Liver (tissue), 9 donors: ENCODE data around the gene TPBGL. TPM values are rescaled to one million over a fixed set of nuclear protein-coding genes. Genes with fewer than 3 reads are reported as not detected.

Experiments used
- DNase-seq: peaks from one replicate; pipeline ENCODE4 v3.0.0-alpha.2; 2017; ENCODE audit warnings: low spot score
- H3K27ac ChIP-seq, 2 donors: one replicate each; pipeline ENCODE4 v1.7.0; 2013; ENCODE audit warnings: inconsistent platforms in 2 of 2, low read length in 2 of 2, control low read depth in 1 of 2, low read depth in 1 of 2, mild to moderate bottlenecking in 1 of 2
- H3K27me3 ChIP-seq, 4 donors: one replicate each; pipeline versions ENCODE4 v1.6.1 to v1.7.0; 2013; ENCODE audit warnings: low read length in 3 of 4, inconsistent platforms in 1 of 4, mild to moderate bottlenecking in 1 of 4, moderate library complexity in 1 of 4; ENCODE audit not compliant: control insufficient read depth in 4 of 4, insufficient read depth in 4 of 4
- H3K36me3 ChIP-seq, 4 donors: one replicate each; pipeline versions ENCODE4 v1.6.1 to v1.7.0; 2013; ENCODE audit warnings: low read length in 3 of 4, mild to moderate bottlenecking in 3 of 4, low read depth in 1 of 4, moderate library complexity in 1 of 4; ENCODE audit not compliant: control insufficient read depth in 4 of 4, insufficient read depth in 3 of 4
- H3K4me1 ChIP-seq, 4 donors: one replicate each; pipeline versions ENCODE4 v1.6.1 to v1.7.0; 2013; ENCODE audit warnings: low read length in 3 of 4, mild to moderate bottlenecking in 3 of 4, moderate library complexity in 1 of 4; ENCODE audit not compliant: control insufficient read depth in 4 of 4, insufficient read depth in 4 of 4
- H3K4me3 ChIP-seq, 3 donors: one replicate each; pipeline versions ENCODE4 v1.6.1 to v1.7.0; 2013; ENCODE audit warnings: low read length in 3 of 3, control low read depth in 1 of 3, low read depth in 1 of 3, mild to moderate bottlenecking in 1 of 3
- H3K9ac ChIP-seq, 2 donors: one replicate each; pipeline ENCODE4 v1.7.0; 2013; ENCODE audit warnings: low read length in 2 of 2, mild to moderate bottlenecking in 2 of 2, moderate library complexity in 2 of 2, control low read depth in 1 of 2, low read depth in 1 of 2
- H3K9me3 ChIP-seq, 4 donors: one replicate each; pipeline versions ENCODE4 v1.6.1 to v1.7.0; 2013; ENCODE audit warnings: low read length in 3 of 4; ENCODE audit not compliant: control insufficient read depth in 4 of 4
- CTCF ChIP-seq: fragments of 150-350 bp; IDR thresholded peaks from 2 replicates; pipeline ENCODE4 v1.5.1; 2017; ENCODE audit warnings: improper control_type of control experiment, low read depth, low read length; ENCODE audit not compliant: missing input control
- EGR1 ChIP-seq, 2 donors: IDR thresholded peaks; 2 replicates each; pipeline ENCODE4 v1.6.1; 2016 to 2018; ENCODE audit warnings: antibody characterized with exemption in 2 of 2, low read depth in 2 of 2
- FOXA1 ChIP-seq: IDR thresholded peaks from 2 replicates; pipeline ENCODE4 v1.6.1; 2016; ENCODE audit warnings: antibody characterized with exemption
- FOXA2 ChIP-seq: IDR thresholded peaks from 2 replicates; pipeline ENCODE4 v1.6.1; 2016; ENCODE audit warnings: antibody characterized with exemption
- HNF4A ChIP-seq, 2 donors: conservative IDR thresholded peaks; 2 replicates each; pipeline ENCODE4 v1.6.1; 2016; ENCODE audit warnings: antibody characterized with exemption in 2 of 2, mild to moderate bottlenecking in 2 of 2
- JUND ChIP-seq, 2 donors: IDR thresholded peaks; 2 replicates each; pipeline ENCODE4 v1.6.1; 2016; ENCODE audit warnings: antibody characterized with exemption in 2 of 2
- RAD21 ChIP-seq, 2 donors: IDR thresholded peaks; 2 replicates each; pipeline ENCODE4 v1.6.1; 2016; ENCODE audit warnings: antibody characterized with exemption in 2 of 2, mild to moderate bottlenecking in 2 of 2
- REST ChIP-seq: IDR thresholded peaks from 2 replicates; pipeline ENCODE4 v1.6.1; 2016; ENCODE audit warnings: antibody characterized with exemption, mild to moderate bottlenecking
- RXRA ChIP-seq, 2 donors: IDR thresholded peaks; 2 replicates each; pipeline ENCODE4 v1.6.1; 2017 to 2018; ENCODE audit warnings: antibody characterized with exemption in 2 of 2, mild to moderate bottlenecking in 1 of 2
- TAF1 ChIP-seq: conservative IDR thresholded peaks from 2 replicates; pipeline ENCODE4 v1.6.1; 2016; ENCODE audit warnings: antibody characterized with exemption, mild to moderate bottlenecking
- ZBTB33 ChIP-seq: IDR thresholded peaks from 2 replicates; pipeline ENCODE4 v1.6.1; 2016; ENCODE audit warnings: antibody characterized with exemption
- WGBS: extraction: QIAGEN DNeasy Blood & Tissue Kit; methylation state at CpG from one replicate; pipeline ENCODE4 v1.1.7; 2013; 5-methylcytosine and 5-hydroxymethylcytosine counted together
- polyA plus RNA-seq, 2 donors: library from polyadenylated mRNA; stranded (reverse) in 1 of 2; unstranded in 1 of 2; fragments of 200-250 nt in 1 of 2; fragments of >200 nt in 1 of 2; fragmentation: Nextera tagmentation in 1 of 2; extraction: Ambion mirVana in 1 of 2; gene quantifications; one replicate each; pipeline versions ENCODE4 v1.2.1 to v1.2.3, GENCODE V29; 2013 to 2015
- total RNA-seq, 2 donors: library from RNA; depleted of rRNA; stranded (reverse); fragments of >200 nt; gene quantifications; one replicate each; pipeline ENCODE4 v1.2.3, GENCODE V29; 2014
- TF ChIP-seq, protein P1 (sequence below): IDR thresholded peaks from 2 replicates; pipeline ENCODE4 v1.6.1; 2016; ENCODE audit warnings: antibody characterized with exemption
- donor health status: healthy.
- donor health status: healthy.
- donor health status: healthy.
- donor health status: healthy.
- donor health status: healthy.

Gene TPBGL
- total and polyA plus RNA-seq, 4 donors: 0.05 TPM; not detected in 3

DNA sequence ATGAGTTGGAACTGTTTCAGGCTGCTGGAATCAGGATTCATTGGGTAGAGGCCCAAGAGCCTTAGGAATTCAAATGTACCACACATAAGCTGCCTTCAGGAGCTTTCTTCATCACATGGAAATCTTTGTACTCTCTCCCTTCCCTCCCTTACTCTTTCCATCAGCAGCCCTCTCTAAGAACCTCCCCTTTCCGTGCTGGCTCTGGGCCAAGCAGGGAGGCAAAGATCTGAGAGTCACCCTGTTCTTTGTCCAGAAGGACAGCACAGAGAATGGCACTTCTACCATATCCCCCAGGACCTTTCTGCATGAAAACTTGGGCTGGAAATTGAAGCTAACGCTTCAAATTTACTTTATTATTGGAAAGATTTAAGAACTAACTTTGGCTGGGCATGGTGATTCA is 20.7 kb upstream of the TPBGL start:
- Histone ChIP-seq H3K27ac (no peak overlapping the region), H3K9ac (no peak overlapping the region), H3K36me3 (no peaks in the 10 kb centered on the region), H3K4me3 (no peak overlapping the region), H3K4me1 (no peaks in the 10 kb centered on the region), H3K9me3 (no peaks in the 10 kb centered on the region), H3K27me3 (no peaks in the 10 kb centered on the region)
- DNase-seq: no peak
- TF ChIP-seq EGR1 (IDR thresholded peaks at IDR 0.05; ENCODE audit: low read depth in 2 of 2) (no peak), RXRA (IDR thresholded peaks at IDR 0.05) (no peak), TAF1 (no peak), RAD21 (IDR thresholded peaks at IDR 0.05) (no peak), FOXA2 (no peak), JUND (IDR thresholded peaks at IDR 0.05) (no peak), ZBTB33 (no peak), REST (no peak), HNF4A (conservative IDR thresholded peaks at IDR 0.05) (no peak), CTCF (no peak), FOXA1 (no peak)
- TF ChIP-seq, protein P1, sequence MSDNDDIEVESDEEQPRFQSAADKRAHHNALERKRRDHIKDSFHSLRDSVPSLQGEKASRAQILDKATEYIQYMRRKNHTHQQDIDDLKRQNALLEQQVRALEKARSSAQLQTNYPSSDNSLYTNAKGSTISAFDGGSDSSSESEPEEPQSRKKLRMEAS: no peak
- WGBS: 51% methylated on average over 2 of the region's 2 CpGs

DNA sequence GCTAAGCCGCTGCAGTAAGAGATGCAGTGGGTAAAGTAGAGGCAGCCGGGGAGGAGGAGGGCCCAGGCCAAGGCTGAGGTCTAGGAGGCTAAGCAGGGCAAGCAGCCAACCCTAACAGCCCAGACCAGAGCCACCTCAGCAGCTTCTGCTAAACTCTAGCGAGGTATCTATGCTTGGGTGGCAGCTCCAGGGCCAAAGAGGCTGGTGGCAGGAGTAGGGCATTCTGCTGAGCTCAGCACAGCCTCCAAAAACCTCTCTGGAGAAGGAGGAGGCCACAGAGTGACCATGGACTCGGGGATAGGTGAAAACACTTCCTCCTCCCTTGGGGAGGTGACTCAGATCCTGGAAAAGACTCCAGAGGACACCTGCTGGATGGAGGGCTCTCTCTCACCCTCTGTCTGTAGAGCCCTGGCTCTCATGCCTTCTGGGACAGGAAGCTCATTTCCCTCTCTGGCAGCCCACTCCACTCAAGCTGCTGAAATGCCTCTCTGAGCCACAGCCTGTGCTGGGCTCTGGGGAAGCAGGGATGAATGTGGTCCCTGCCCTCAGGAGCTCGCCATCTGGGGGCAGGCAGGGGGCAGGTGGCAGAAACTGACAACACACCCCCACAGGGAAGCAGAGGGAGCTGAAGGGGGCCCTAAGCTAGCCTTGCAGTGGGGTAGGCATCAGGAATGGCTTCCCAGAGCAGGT is 16.5 kb upstream of the TPBGL start:
- Histone ChIP-seq H3K4me3 (no peak overlapping the region), H3K9ac (no peak overlapping the region), H3K27me3 (no peaks in the 10 kb centered on the region), H3K9me3 (no peaks in the 10 kb centered on the region), H3K27ac (no peak overlapping the region), H3K4me1 (no peaks in the 10 kb centered on the region), H3K36me3 (no peaks in the 10 kb centered on the region)
- TF ChIP-seq EGR1 (IDR thresholded peaks at IDR 0.05; ENCODE audit: low read depth in 2 of 2) (no peak), CTCF (peak; percentile 6), RAD21 (IDR thresholded peaks at IDR 0.05) (peak; percentile 6 to 23), JUND (IDR thresholded peaks at IDR 0.05) (no peak)
- WGBS: 72% methylated on average over 5 of the region's 5 CpGs
- DNase-seq: no peak
